Natural killer cell (primary cell): Measurements from ENCODE around the gene SMIM32. TPM values are rescaled to one million over a fixed set of nuclear protein-coding genes. Genes with fewer than 3 reads are reported as not detected.

Experiments
- ATAC-seq, 3 donors: fragments of 150-1000 bp in 2 of 3; fragments of 200-7000 bp in 1 of 3; cut with Tn5 transposase; 1 replicate in 1 of 3; 2 replicates in 2 of 3; pipeline ENCODE4 v1.10.0; 2021; ENCODE audit warnings: mild to moderate bottlenecking in 2 of 3, moderate library complexity in 2 of 3
- DNase-seq, 2 donors: peaks; one replicate each; pipeline versions ENCODE4 v3.0.0 to v3.0.0-alpha.2; 2013 to 2021; ENCODE audit warnings: mixed read lengths in 1 of 2
- H3K27ac ChIP-seq: one replicate; pipeline ENCODE4 v1.5.1; 2013; ENCODE audit warnings: mild to moderate bottlenecking, low read length
- H3K27me3 ChIP-seq: one replicate; pipeline ENCODE4 v1.6.1; 2013; ENCODE audit warnings: low read length; ENCODE audit not compliant: control insufficient read depth, insufficient read depth
- H3K36me3 ChIP-seq: one replicate; pipeline ENCODE4 v1.6.1; 2013; ENCODE audit warnings: low read length; ENCODE audit not compliant: control insufficient read depth, insufficient read depth
- H3K4me1 ChIP-seq: one replicate; pipeline ENCODE4 v1.6.1; 2013; ENCODE audit warnings: low read length; ENCODE audit not compliant: control insufficient read depth, insufficient read depth
- H3K4me3 ChIP-seq: one replicate; pipeline ENCODE4 v1.5.1; 2013; ENCODE audit warnings: low read length
- H3K9me3 ChIP-seq: one replicate; pipeline ENCODE4 v1.6.1; 2013; ENCODE audit warnings: low read length; ENCODE audit not compliant: control insufficient read depth, insufficient read depth
- H3K27ac Mint-ChIP-seq, 2 donors: one replicate each; pipeline ENCODE4 v1.8.0; 2022; ENCODE audit warnings: mild to moderate bottlenecking in 2 of 2, mixed read lengths in 2 of 2, moderate library complexity in 1 of 2
- H3K27me3 Mint-ChIP-seq, 2 donors: one replicate each; pipeline ENCODE4 v1.8.0; 2022; ENCODE audit warnings: low read depth in 2 of 2, mixed read lengths in 2 of 2
- H3K36me3 Mint-ChIP-seq: one replicate; pipeline ENCODE4 v1.8.0; 2022; ENCODE audit warnings: mixed read lengths
- H3K4me1 Mint-ChIP-seq, 2 donors: one replicate each; pipeline ENCODE4 v1.8.0; 2022; ENCODE audit warnings: mixed read lengths in 2 of 2
- H3K4me3 Mint-ChIP-seq: one replicate; pipeline ENCODE4 v1.8.0; 2022; ENCODE audit warnings: mild to moderate bottlenecking, moderate library complexity, mixed read lengths
- H3K9me3 Mint-ChIP-seq, 2 donors: one replicate each; pipeline ENCODE4 v1.8.0; 2022; ENCODE audit warnings: mixed read lengths in 2 of 2
- CTCF ChIP-seq: fragments of 200-600 bp; IDR thresholded peaks from one replicate; pipeline ENCODE4 v1.8.0; 2022; ENCODE audit warnings: antibody characterized with exemption
- WGBS: methylation state at CpG from one replicate; pipeline ENCODE4 v1.1.7; 2013; ENCODE audit warnings: missing lambda C conversion rate; ENCODE audit not compliant: insufficient coverage; 5-methylcytosine and 5-hydroxymethylcytosine counted together
- intact Hi-C: fragments of 100-400 bp; cut with micrococcal nuclease; formaldehyde crosslinking; loops from one replicate; pipeline ENCODE4 v1.14.2; 2022
- total RNA-seq, 4 donors: library from RNA; stranded (reverse); fragments of 120-200 nt in 1 of 4; gene quantifications; one replicate each; pipeline versions ENCODE4 v1.2.3 to v1.2.4, GENCODE V29; 2013 to 2022

SMIM32 gene
- total RNA-seq, 3 donors from 2014 or later (not counting 1 experiment from before 2014, with no cell fraction given), result not detected

GRCh38 chr5:136188859-136189258, 4.1 kb downstream of the SMIM32 start:
- Mint-ChIP-seq H3K4me3 (no peak overlapping the region), H3K27ac (no peak overlapping the region), H3K9me3 (no peaks in the 10 kb centered on the region), H3K4me1 (peaks cover 0 to 8% of the 10 kb centered on the region in 2 donors), H3K36me3 (peaks cover 14% of the 10 kb centered on the region), H3K27me3 (peaks cover 13 to 16% of the 10 kb centered on the region in 2 donors)
- WGBS, result 93% methylated on average over 7 of the region's 7 CpGs
- no peak overlapping the region for H3K27ac ChIP-seq
- peaks cover 9% of the 10 kb centered on the region for H3K36me3 ChIP-seq
- ATAC-seq (no peak), DNase-seq (no peak)
- H3K4me3 ChIP-seq, result no peak overlapping the region
- H3K27me3 ChIP-seq, result peaks cover 7% of the 10 kb centered on the region
- H3K4me1 ChIP-seq, result peaks cover 8% of the 10 kb centered on the region
- H3K9me3 ChIP-seq, result no peaks in the 10 kb centered on the region
- no peak for TF ChIP-seq CTCF
- intact Hi-C loops, result no loop called here

GRCh38 chr5:136186796-136187195, 6.2 kb downstream of the SMIM32 start:
- Histone ChIP-seq H3K27ac (no peak overlapping the region), H3K4me3 (no peak overlapping the region), H3K27me3 (peaks cover 5% of the 10 kb centered on the region), H3K4me1 (peaks cover 3% of the 10 kb centered on the region), H3K36me3 (peaks cover 9% of the 10 kb centered on the region), H3K9me3 (no peaks in the 10 kb centered on the region)
- H3K36me3 Mint-ChIP-seq, result peaks cover 14% of the 10 kb centered on the region
- H3K4me3 Mint-ChIP-seq, result no peak overlapping the region
- H3K9me3 Mint-ChIP-seq, result no peaks in the 10 kb centered on the region
- WGBS, result 85% methylated on average over 2 of the region's 2 CpGs
- TF ChIP-seq CTCF, result no peak
- peaks cover 8 to 10% of the 10 kb centered on the region in 2 donors for H3K27me3 Mint-ChIP-seq
- intact Hi-C loops, result no loop called here
- no peak for ATAC-seq
- no peak for DNase-seq
- H3K27ac Mint-ChIP-seq, result no peak overlapping the region
- H3K4me1 Mint-ChIP-seq, result peaks cover 0 to 5% of the 10 kb centered on the region in 2 donors

GRCh38 chr5:136185974-136186665, 6.8 kb downstream of the SMIM32 start:
- H3K36me3 ChIP-seq, result peaks cover 9% of the 10 kb centered on the region
- no peaks in the 10 kb centered on the region for H3K9me3 ChIP-seq
- no peak overlapping the region for H3K4me3 ChIP-seq
- intact Hi-C loops, result no loop called here
- Mint-ChIP-seq H3K27ac (no peak overlapping the region), H3K36me3 (peaks cover 14% of the 10 kb centered on the region), H3K4me3 (no peak overlapping the region), H3K4me1 (no peaks in the 10 kb centered on the region), H3K9me3 (no peaks in the 10 kb centered on the region), H3K27me3 (peaks cover 2 to 4% of the 10 kb centered on the region in 2 donors)
- H3K27ac ChIP-seq, result no peak overlapping the region
- 94% methylated on average over 5 of the region's 5 CpGs for WGBS
- ATAC-seq (no peak), DNase-seq (no peak)
- no peaks in the 10 kb centered on the region for H3K27me3 ChIP-seq
- H3K4me1 ChIP-seq, result no peaks in the 10 kb centered on the region
- TF ChIP-seq CTCF, result no peak

- Mint-ChIP-seq H3K4me3 (no peak overlapping the region), H3K27ac (no peak overlapping the region), H3K36me3 (peaks cover 6% of the 10 kb centered on the region), H3K9me3 (no peaks in the 10 kb centered on the region), H3K4me1 (no peaks in the 10 kb centered on the region), H3K27me3 (no peaks in the 10 kb centered on the region)
- Histone ChIP-seq H3K36me3 (peaks cover 20% of the 10 kb centered on the region), H3K4me1 (no peaks in the 10 kb centered on the region), H3K27me3 (no peaks in the 10 kb centered on the region), H3K9me3 (no peaks in the 10 kb centered on the region), H3K4me3 (no peak overlapping the region), H3K27ac (no peak overlapping the region)
- intact Hi-C loops, result no loop called here
- WGBS, result 100% methylated on average over 1 of the region's 1 CpG
- ATAC-seq, result no peak
- no peak for TF ChIP-seq CTCF
- no peak for DNase-seq
Measured at GRCh38 chr5:136182618-136183017, 10.3 kb downstream of the SMIM32 start.
